ENCODE data around the gene RADIL.

Gene RADIL

DNA sequence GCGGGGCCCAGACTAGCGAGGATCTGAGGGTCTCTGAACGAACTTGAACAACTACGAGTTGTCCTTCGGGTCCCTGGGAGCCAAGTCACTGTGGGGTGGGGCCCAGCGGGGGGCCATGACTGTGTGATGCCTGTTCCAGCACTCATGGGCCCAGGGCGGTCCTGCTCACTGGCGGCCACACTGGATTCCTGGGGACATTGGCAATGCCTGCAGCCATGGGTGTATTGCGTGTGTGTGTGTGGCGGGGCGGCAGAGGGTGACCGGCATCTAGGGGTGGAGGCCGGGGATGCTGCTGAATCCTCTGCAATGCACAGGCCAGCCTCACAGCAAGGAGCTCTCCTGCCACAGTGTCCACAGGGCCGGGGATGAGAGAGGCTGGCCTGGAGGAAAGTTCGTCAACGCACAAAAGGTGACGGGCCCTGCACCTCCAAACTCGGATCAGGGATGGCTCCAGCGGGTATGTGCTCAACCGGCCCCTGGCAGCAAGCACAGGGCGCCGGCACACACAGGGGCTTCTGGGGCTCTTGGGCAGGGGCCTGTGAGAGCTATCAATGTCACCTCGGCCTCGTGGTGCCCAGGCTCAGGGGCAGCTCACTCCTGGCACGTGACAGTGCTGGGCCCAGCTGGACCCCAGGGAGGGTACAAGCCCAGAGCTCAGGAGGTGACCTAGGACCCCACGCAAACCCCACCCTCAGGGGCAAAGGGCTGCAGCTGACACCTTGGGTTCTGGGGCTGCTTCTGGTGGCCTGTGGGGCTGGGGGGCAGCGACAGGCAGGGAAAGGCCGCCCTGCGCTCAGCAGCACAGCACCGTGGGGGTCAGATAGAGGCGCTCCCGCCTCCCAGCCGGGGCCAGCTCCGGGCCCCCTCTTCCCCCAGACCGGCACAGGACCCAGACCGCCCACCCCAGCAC lies 49.6 kb downstream of the RADIL start:
- Histone ChIP-seq H3K9ac (ENCODE audit: insufficient read length) (no peak overlapping the region), H3K36me3 (ENCODE audit: insufficient read depth, low read length) (no peaks in the 10 kb centered on the region), H3K27ac (no peak overlapping the region), H3K4me3 (no peak overlapping the region), H3K9me3 (ENCODE audit: low read depth, low read length) (no peaks in the 10 kb centered on the region)
- no peak for TF ChIP-seq POLR2AphosphoS5 (IDR thresholded peaks at IDR 0.05; ENCODE audit: borderline replicate concordance, low read depth, low read length)
- no peak for TF ChIP-seq FOXP2 (optimal IDR thresholded peaks at IDR 0.05; ENCODE audit: control extremely low read depth, extremely low read length, insufficient read depth)
- no peak for TF ChIP-seq EZH2 (IDR thresholded peaks at IDR 0.05)
- DNase-seq (ENCODE audit: low read depth, low spot score): no peak

DNA sequence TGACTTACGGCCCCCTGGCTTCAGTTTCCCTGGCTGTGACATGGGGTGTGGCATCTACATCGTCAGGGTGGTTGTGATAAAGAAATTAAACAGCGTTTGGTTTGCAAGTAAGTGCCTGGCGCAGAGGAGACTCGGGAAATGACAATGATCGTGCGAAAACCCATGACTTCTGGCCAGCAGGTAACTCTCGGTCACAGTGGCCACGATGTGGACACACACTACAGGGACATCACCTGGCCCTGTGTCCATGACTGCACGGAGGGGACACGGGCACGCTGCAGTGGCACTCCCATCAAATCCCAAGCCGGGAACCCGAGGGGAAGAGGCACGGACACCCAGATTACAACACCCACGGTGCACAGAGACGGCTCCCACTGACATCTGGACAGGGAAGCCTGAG lies 50.3 kb downstream of the RADIL start:
- DNase-seq (ENCODE audit: low read depth, low spot score): no peak
- no peaks in the 10 kb centered on the region for H3K9me3 ChIP-seq (ENCODE audit: low read depth, low read length)
- H3K27ac ChIP-seq: no peak overlapping the region
- no peaks in the 10 kb centered on the region for H3K36me3 ChIP-seq (ENCODE audit: insufficient read depth, low read length)
- H3K9ac ChIP-seq (ENCODE audit: insufficient read length): no peak overlapping the region
- H3K4me3 ChIP-seq: no peak overlapping the region
- TF ChIP-seq POLR2AphosphoS5 (IDR thresholded peaks at IDR 0.05; ENCODE audit: borderline replicate concordance, low read depth, low read length) (no peak), EZH2 (IDR thresholded peaks at IDR 0.05) (no peak), FOXP2 (optimal IDR thresholded peaks at IDR 0.05; ENCODE audit: control extremely low read depth, extremely low read length, insufficient read depth) (no peak)

DNA sequence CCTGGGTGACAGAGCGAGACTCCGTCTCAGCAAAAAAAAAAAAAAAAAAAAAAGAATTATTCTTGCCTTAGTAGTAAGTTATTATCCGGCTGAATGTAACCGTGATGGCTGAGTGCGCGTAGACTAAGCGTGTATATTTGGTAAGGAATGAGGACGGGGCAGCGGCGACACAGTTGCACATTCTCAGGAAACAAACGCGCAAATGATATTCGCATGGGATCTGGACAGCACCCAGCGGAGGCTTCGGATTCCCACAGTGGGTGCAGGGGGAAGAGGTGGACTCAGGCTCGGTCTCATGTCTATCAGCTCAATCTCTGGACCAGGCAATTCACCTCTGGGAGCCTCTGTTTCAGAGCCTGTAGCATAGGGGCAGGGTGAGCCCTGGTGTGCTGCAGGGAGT lies 50.8 kb downstream of the RADIL start:
- TF ChIP-seq EZH2 (IDR thresholded peaks at IDR 0.05) (no peak), FOXP2 (optimal IDR thresholded peaks at IDR 0.05; ENCODE audit: control extremely low read depth, extremely low read length, insufficient read depth) (no peak), POLR2AphosphoS5 (IDR thresholded peaks at IDR 0.05; ENCODE audit: borderline replicate concordance, low read depth, low read length) (no peak)
- H3K9me3 ChIP-seq (ENCODE audit: low read depth, low read length): no peaks in the 10 kb centered on the region
- no peaks in the 10 kb centered on the region for H3K36me3 ChIP-seq (ENCODE audit: insufficient read depth, low read length)
- DNase-seq (ENCODE audit: low read depth, low spot score): no peak
- no peak overlapping the region for H3K27ac ChIP-seq
- no peak overlapping the region for H3K9ac ChIP-seq (ENCODE audit: insufficient read length)
- no peak overlapping the region for H3K4me3 ChIP-seq

DNA sequence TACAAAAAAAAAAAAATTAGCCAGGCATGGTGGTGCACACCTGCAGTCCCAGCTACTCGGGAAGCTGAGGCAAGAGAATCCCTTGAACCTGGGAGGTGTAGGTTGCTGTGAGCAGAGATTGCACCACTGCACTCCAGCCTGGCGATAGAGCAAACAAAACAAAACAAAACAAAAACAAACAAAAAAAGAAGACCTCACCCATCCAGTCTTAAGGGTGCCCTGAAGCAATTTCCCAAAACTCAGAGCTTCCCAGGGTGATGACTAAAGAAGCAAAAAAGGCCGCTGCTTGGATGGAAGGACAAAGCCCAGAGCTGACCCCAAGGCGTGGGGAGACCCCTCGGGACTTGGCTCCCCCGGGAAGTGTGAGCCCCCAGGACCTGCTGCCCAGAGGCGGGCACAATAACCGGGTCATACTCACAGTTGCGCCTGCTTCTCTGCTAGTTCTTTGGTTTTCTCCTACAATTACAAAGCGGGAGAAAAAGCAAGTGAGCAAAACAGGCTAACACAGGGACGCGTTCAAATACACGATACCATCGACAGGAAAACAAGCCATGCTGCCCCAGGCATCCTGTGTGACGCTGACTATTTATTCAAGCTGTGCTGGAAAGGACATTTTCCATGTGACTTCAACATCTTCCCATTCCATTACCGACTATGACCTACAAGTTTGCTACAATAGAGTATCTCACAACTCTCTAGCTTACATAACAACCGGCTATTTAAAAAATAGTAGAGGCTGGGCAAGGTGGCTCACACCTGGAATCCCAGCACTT lies 51.6 kb downstream of the RADIL start:
- no peaks in the 10 kb centered on the region for H3K36me3 ChIP-seq (ENCODE audit: insufficient read depth, low read length)
- TF ChIP-seq EZH2 (IDR thresholded peaks at IDR 0.05) (no peak), POLR2AphosphoS5 (IDR thresholded peaks at IDR 0.05; ENCODE audit: borderline replicate concordance, low read depth, low read length) (no peak)
- H3K9ac ChIP-seq (ENCODE audit: insufficient read length): no peak overlapping the region
- no peak overlapping the region for H3K4me3 ChIP-seq
- H3K9me3 ChIP-seq (ENCODE audit: low read depth, low read length): no peaks in the 10 kb centered on the region
- no peak overlapping the region for H3K27ac ChIP-seq
- no peak for DNase-seq (ENCODE audit: low read depth, low spot score)

DNA sequence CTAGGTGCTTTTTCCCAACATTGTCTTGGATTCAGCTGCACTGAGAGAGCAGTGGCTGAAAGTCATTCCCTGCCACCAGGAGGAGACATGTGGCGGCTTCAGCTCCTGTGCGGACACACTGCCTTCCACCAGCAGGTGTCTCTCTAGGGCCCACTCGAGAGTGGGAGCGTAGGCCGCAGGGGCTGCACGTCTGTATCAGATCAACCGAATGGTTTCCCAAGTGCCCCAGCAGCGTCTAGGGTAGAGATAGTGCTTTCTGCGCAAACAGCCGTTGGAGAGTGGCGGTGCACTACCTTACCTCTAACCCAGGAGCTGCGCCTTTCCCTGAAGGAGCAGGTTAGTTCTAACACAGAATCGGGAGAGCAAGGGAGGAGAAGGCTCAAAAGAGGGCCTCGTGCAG lies 53.3 kb downstream of the RADIL start:
- no peak overlapping the region for H3K9ac ChIP-seq (ENCODE audit: insufficient read length)
- H3K27ac ChIP-seq: no peak overlapping the region
- no peak overlapping the region for H3K4me3 ChIP-seq
- no peak for DNase-seq (ENCODE audit: low read depth, low spot score)
- H3K36me3 ChIP-seq (ENCODE audit: insufficient read depth, low read length): no peaks in the 10 kb centered on the region
- no peak for TF ChIP-seq POLR2AphosphoS5 (IDR thresholded peaks at IDR 0.05; ENCODE audit: borderline replicate concordance, low read depth, low read length)
- no peak for TF ChIP-seq FOXP2 (optimal IDR thresholded peaks at IDR 0.05; ENCODE audit: control extremely low read depth, extremely low read length, insufficient read depth)
- TF ChIP-seq EZH2 (IDR thresholded peaks at IDR 0.05): no peak
- no peaks in the 10 kb centered on the region for H3K9me3 ChIP-seq (ENCODE audit: low read depth, low read length)

DNA sequence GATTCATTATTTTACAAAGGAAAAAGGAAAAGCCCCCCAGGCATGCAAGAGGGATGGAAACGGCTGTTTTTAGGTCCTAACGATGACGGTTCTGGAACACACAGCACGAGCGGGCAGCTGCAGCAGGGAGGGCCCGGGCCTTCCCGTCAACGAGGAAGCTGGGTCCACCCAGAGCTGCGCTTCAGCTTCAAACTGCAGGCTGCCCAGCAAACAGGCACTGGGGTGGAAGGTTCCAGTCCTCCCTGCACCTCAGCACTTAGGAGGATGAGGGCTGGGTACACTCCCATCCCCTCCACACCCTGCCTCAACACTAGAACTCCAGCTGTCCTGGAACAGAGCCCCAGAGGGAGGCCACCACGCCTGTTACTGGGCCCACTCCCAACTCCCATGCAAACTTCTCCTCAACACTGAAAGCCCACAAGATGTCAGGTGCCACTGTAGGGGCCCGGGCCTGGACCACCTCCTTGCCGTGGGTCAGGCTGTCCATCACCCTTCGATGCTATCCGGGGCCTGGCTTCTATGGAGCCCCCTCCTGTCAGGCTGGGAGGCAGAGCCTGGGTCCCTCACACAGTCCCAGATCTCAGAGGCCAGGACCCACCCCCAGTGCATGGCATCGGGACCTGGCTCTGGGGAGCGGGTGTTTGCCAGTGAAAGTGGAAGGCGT lies 54.7 kb downstream of the RADIL start:
- no peak overlapping the region for H3K4me3 ChIP-seq
- H3K9ac ChIP-seq (ENCODE audit: insufficient read length): no peak overlapping the region
- H3K27ac ChIP-seq: no peak overlapping the region
- no peaks in the 10 kb centered on the region for H3K36me3 ChIP-seq (ENCODE audit: insufficient read depth, low read length)
- no peak for DNase-seq (ENCODE audit: low read depth, low spot score)
- no peak for TF ChIP-seq EZH2 (IDR thresholded peaks at IDR 0.05)
- no peak for TF ChIP-seq POLR2AphosphoS5 (IDR thresholded peaks at IDR 0.05; ENCODE audit: borderline replicate concordance, low read depth, low read length)
- TF ChIP-seq FOXP2 (optimal IDR thresholded peaks at IDR 0.05; ENCODE audit: control extremely low read depth, extremely low read length, insufficient read depth): no peak
- no peaks in the 10 kb centered on the region for H3K9me3 ChIP-seq (ENCODE audit: low read depth, low read length)

DNA sequence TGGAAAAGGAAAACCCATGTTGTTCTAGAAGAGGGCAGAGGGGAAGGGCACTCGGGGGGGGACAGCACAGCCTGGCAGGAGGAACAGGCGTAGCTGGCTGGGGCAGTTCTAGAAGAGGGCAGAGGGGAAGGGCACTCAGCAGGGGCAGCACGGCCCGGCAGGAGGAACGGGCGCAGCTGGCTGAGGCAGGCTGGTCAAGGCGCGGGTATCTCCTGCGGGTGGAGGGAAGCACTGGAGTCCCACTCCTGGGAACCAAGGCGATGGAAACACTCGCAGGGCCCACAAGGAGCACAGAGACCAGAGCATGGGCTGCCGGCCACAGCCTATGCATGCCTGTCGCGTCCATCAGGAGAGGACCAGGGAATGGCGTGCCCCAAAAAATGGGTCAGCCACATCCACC lies 58.4 kb downstream of the RADIL start:
- TF ChIP-seq POLR2AphosphoS5 (IDR thresholded peaks at IDR 0.05; ENCODE audit: borderline replicate concordance, low read depth, low read length) (no peak), EZH2 (IDR thresholded peaks at IDR 0.05) (no peak), FOXP2 (optimal IDR thresholded peaks at IDR 0.05; ENCODE audit: control extremely low read depth, extremely low read length, insufficient read depth) (no peak)
- H3K27ac ChIP-seq: no peak overlapping the region
- H3K9me3 ChIP-seq (ENCODE audit: low read depth, low read length): no peaks in the 10 kb centered on the region
- H3K36me3 ChIP-seq (ENCODE audit: insufficient read depth, low read length): no peaks in the 10 kb centered on the region
- no peak overlapping the region for H3K4me3 ChIP-seq
- DNase-seq (ENCODE audit: low read depth, low spot score): no peak
- no peak overlapping the region for H3K9ac ChIP-seq (ENCODE audit: insufficient read length)

DNA sequence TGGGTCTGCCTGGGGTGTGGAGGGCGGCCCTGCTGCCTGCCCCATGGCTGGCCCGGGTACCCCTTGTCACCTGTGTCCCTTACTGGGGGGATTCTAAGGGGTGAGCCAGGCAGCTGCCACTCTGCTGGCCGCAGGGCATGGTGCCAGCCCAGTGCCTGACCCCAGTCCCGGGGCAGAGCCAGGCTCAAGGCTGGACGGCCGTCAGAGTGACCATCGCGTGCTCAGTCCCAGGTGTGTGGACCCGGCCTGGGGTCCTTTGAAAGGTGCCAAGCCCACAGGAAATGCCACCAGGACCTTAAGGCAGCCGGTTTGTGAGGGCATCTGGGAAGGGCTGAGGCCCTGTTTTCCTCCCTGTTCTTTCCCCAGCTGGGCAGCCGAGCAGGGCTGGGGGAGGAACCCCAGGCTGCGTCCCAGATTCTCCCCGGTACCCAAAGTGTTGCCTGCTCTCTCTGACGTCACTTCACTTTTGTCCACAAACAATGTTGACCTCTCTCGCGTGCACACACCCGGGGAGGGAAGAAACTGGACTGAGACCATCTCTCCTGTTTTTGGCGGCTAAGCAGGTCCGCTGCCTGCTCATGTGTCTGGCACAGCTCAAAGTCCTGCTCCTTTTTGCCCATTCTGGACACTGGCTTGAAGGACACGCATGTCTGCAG lies 59.3 kb downstream of the RADIL start:
- no peak overlapping the region for H3K27ac ChIP-seq
- H3K36me3 ChIP-seq (ENCODE audit: insufficient read depth, low read length): no peaks in the 10 kb centered on the region
- H3K4me3 ChIP-seq: no peak overlapping the region
- no peak for DNase-seq (ENCODE audit: low read depth, low spot score)
- TF ChIP-seq POLR2AphosphoS5 (IDR thresholded peaks at IDR 0.05; ENCODE audit: borderline replicate concordance, low read depth, low read length) (no peak), EZH2 (IDR thresholded peaks at IDR 0.05) (no peak), FOXP2 (optimal IDR thresholded peaks at IDR 0.05; ENCODE audit: control extremely low read depth, extremely low read length, insufficient read depth) (no peak)
- no peak overlapping the region for H3K9ac ChIP-seq (ENCODE audit: insufficient read length)
- H3K9me3 ChIP-seq (ENCODE audit: low read depth, low read length): no peaks in the 10 kb centered on the region

All from SK-N-MC (cell line).